ENCODE data around the gene CHMP4B. TPM values are rescaled to one million over a fixed set of nuclear protein-coding genes. Genes with fewer than 3 reads are reported as not detected.

The CHMP4B gene
- total RNA-seq, 1 experiment from 2014 or later: 31.8 TPM

- DNase-seq: no peak
- Histone ChIP-seq H3K36me3 (replicated peaks; ENCODE audit: control insufficient read depth, insufficient read depth, low read length) (no peaks in the 10 kb centered on the region), H3K4me3 (ENCODE audit: insufficient read depth, low read depth, low read length) (no peak overlapping the region), H3K27me3 (ENCODE audit: control insufficient read depth, insufficient read depth, low read length) (no peaks in the 10 kb centered on the region)
Observed at GRCh38 chr20:33865761-33866370, 54.7 kb downstream of the CHMP4B start.

GRCh38 chr20:33866398-33867100, 55.4 kb downstream of the CHMP4B start:
- no peak overlapping the region for H3K4me3 ChIP-seq (ENCODE audit: insufficient read depth, low read depth, low read length)
- no peaks in the 10 kb centered on the region for H3K36me3 ChIP-seq (replicated peaks; ENCODE audit: control insufficient read depth, insufficient read depth, low read length)
- DNase-seq: peak; percentile 69

DNA sequence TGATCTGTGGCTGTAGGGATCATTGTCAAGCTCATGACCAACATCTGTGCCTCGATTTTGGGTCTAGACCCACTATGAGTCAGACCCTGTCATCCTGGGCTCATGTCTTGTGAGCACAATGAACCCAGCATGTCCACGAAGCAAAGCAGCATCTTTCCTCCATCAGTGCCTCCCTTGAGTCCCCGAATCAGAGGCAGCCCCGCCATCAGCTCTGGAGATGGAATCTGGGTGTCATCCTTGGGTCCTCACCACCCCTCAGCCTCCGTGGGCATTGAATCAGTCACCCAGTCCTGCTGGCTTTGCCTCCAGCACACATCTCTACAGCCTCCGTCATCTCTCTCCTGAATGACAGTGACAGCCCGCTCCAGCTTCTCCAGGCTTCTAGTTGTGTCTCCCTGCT, 56.9 kb downstream of the CHMP4B start:
- Histone ChIP-seq H3K36me3 (replicated peaks; ENCODE audit: control insufficient read depth, insufficient read depth, low read length) (no peaks in the 10 kb centered on the region), H3K27me3 (ENCODE audit: control insufficient read depth, insufficient read depth, low read length) (no peaks in the 10 kb centered on the region), H3K4me3 (ENCODE audit: insufficient read depth, low read depth, low read length) (no peak overlapping the region)
- DNase-seq: no peak

More at GRCh38 chr20:33866398-33867100, 55.4 kb downstream of the CHMP4B start:
- H3K27me3 ChIP-seq (ENCODE audit: control insufficient read depth, insufficient read depth, low read length): no peaks in the 10 kb centered on the region

DNA sequence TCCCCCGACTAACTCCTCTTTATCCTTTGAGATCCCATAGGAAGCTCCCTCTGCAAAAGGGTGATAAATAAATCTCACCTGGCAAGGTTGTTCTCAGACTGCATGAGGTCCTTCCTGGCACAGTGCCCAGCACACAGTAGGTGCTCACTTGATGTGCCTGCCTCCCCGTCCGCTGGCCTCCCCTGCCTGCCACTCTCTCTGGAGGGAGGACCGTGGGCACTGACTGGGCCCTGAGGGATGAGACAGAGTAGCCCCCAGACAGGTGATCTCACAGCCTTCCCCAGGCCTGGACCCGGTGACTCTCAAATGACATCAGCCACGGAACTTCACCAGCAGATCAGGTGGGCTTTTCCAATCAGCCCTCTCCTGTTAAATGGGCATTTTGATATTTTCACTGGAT, 57.4 kb downstream of the CHMP4B start:
- no peaks in the 10 kb centered on the region for H3K36me3 ChIP-seq (replicated peaks; ENCODE audit: control insufficient read depth, insufficient read depth, low read length)
- DNase-seq: no peak
- no peak overlapping the region for H3K4me3 ChIP-seq (ENCODE audit: insufficient read depth, low read depth, low read length)
- H3K27me3 ChIP-seq (ENCODE audit: control insufficient read depth, insufficient read depth, low read length): no peaks in the 10 kb centered on the region

- Histone ChIP-seq H3K27me3 (ENCODE audit: control insufficient read depth, insufficient read depth, low read length) (no peaks in the 10 kb centered on the region), H3K4me3 (ENCODE audit: insufficient read depth, low read depth, low read length) (no peak overlapping the region), H3K36me3 (replicated peaks; ENCODE audit: control insufficient read depth, insufficient read depth, low read length) (no peaks in the 10 kb centered on the region)
- DNase-seq: peak; percentile 21
Observed at GRCh38 chr20:33869283-33869682, 58.1 kb downstream of the CHMP4B start.

GRCh38 chr20:33871362-33871761, 60.2 kb downstream of the CHMP4B start:
- H3K4me3 ChIP-seq (ENCODE audit: insufficient read depth, low read depth, low read length): no peak overlapping the region
- H3K27me3 ChIP-seq (ENCODE audit: control insufficient read depth, insufficient read depth, low read length): no peaks in the 10 kb centered on the region
- no peaks in the 10 kb centered on the region for H3K36me3 ChIP-seq (replicated peaks; ENCODE audit: control insufficient read depth, insufficient read depth, low read length)
- no peak for DNase-seq

- H3K4me3 ChIP-seq (ENCODE audit: insufficient read depth, low read depth, low read length): no peak overlapping the region
- H3K36me3 ChIP-seq (replicated peaks; ENCODE audit: control insufficient read depth, insufficient read depth, low read length): no peaks in the 10 kb centered on the region
- no peaks in the 10 kb centered on the region for H3K27me3 ChIP-seq (ENCODE audit: control insufficient read depth, insufficient read depth, low read length)
- no peak for DNase-seq
Observed at GRCh38 chr20:33874129-33874528, 63.0 kb downstream of the CHMP4B start.

- no peak overlapping the region for H3K4me3 ChIP-seq (ENCODE audit: insufficient read depth, low read depth, low read length)
- peak; percentile 21 for DNase-seq
- H3K36me3 ChIP-seq (replicated peaks; ENCODE audit: control insufficient read depth, insufficient read depth, low read length): no peaks in the 10 kb centered on the region
- H3K27me3 ChIP-seq (ENCODE audit: control insufficient read depth, insufficient read depth, low read length): no peaks in the 10 kb centered on the region
Observed at GRCh38 chr20:33875055-33875454, 63.9 kb downstream of the CHMP4B start.

DNA sequence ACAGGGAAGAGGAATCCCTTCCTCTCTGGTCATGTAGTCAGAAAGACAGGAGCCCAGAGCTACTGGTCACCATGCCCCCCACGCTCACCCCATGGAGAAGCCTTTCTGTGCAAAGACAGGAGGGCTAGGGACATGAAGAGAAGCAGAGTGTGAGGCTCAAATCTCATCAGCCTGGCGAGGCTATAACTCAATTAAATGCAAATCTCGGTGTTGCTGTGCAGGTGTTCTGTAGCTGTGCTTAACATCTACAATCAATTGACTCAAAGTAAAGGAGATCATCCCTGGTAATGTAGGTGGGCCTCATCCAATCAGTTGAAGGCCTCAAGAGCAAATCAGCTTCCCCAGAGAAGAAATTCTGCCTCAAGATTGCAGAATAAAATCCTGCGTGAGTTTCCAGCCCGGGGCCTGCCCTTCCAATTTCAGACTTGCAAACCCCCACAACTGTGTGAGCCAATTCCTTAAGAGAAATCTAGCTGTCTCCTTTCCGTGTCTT, 64.4 kb downstream of the CHMP4B start:
- DNase-seq: no peak
- Histone ChIP-seq H3K27me3 (ENCODE audit: control insufficient read depth, insufficient read depth, low read length) (no peaks in the 10 kb centered on the region), H3K36me3 (replicated peaks; ENCODE audit: control insufficient read depth, insufficient read depth, low read length) (no peaks in the 10 kb centered on the region), H3K4me3 (ENCODE audit: insufficient read depth, low read depth, low read length) (no peak overlapping the region)

DNA sequence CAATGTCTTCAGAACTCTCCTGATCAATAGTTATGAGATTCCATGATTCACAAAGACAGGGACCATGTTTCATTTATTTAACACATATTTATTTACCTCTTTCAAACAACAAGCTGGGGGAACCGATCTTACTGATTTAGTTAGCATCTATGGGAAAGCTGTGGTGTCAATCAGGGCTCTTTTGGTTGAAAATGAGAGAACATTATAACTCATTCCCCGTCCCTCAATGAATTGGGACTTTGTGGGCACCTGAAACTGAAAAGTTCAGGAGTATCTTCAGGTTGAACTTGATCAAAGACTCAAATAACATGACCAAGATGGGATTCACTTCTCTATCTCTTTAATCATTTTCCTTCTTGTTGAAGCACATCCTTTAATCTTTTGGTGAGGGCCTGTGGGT, 67.4 kb downstream of the CHMP4B start:
- Histone ChIP-seq H3K4me3 (ENCODE audit: insufficient read depth, low read depth, low read length) (no peak overlapping the region), H3K36me3 (replicated peaks; ENCODE audit: control insufficient read depth, insufficient read depth, low read length) (no peaks in the 10 kb centered on the region), H3K27me3 (ENCODE audit: control insufficient read depth, insufficient read depth, low read length) (no peaks in the 10 kb centered on the region)
- DNase-seq: no peak

- no peak overlapping the region for H3K4me3 ChIP-seq (ENCODE audit: insufficient read depth, low read depth, low read length)
- no peak for DNase-seq
- no peaks in the 10 kb centered on the region for H3K36me3 ChIP-seq (replicated peaks; ENCODE audit: control insufficient read depth, insufficient read depth, low read length)
- H3K27me3 ChIP-seq (ENCODE audit: control insufficient read depth, insufficient read depth, low read length): no peaks in the 10 kb centered on the region
Observed at GRCh38 chr20:33880396-33880795, 69.2 kb downstream of the CHMP4B start.

DNA sequence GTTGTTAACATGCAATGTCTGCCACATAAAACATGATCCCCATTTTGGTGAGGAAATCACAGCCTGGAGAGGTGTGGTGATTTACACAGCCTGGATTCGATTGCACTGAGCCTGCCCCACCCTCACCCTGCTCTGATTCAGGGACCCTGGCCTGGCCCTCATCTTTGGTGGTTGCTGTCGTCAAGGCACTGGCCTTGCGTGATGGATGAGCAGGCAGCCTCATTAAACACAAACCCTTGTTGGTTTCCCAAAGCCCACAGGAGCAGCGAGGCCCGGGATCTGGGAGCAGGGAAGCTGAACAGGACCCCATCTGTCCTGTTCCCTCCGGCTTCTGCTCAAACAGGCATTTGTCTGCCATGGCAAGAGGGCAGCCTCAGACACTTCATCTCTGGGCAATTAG, 70.8 kb downstream of the CHMP4B start:
- DNase-seq: no peak
- Histone ChIP-seq H3K36me3 (replicated peaks; ENCODE audit: control insufficient read depth, insufficient read depth, low read length) (no peaks in the 10 kb centered on the region), H3K27me3 (ENCODE audit: control insufficient read depth, insufficient read depth, low read length) (no peaks in the 10 kb centered on the region), H3K4me3 (ENCODE audit: insufficient read depth, low read depth, low read length) (no peak overlapping the region)

- Histone ChIP-seq H3K36me3 (replicated peaks; ENCODE audit: control insufficient read depth, insufficient read depth, low read length) (no peaks in the 10 kb centered on the region), H3K4me3 (ENCODE audit: insufficient read depth, low read depth, low read length) (no peak overlapping the region), H3K27me3 (ENCODE audit: control insufficient read depth, insufficient read depth, low read length) (no peaks in the 10 kb centered on the region)
- no peak for DNase-seq
Observed at GRCh38 chr20:33882481-33882880, 71.3 kb downstream of the CHMP4B start.

DNA sequence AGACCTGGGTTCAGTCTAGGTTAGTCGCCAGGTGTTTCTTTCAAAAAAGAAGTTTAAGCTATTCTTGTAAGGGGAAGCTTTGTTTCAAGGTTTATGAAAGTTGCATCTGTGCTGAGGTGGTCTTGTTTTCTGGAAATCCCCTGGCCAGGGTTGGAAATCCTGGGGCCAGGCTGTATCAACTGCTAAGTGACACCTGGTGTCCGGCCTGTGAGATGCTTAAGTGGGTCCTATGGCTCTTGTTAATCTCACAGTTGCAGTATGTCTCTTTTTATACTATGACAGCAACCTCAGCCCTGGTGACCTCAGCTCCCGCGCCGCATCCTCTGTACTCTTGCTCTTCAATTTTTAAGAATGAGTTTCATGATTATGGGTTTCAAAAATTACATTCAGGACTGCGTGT, 72.0 kb downstream of the CHMP4B start:
- no peak for DNase-seq
- H3K36me3 ChIP-seq (replicated peaks; ENCODE audit: control insufficient read depth, insufficient read depth, low read length): no peaks in the 10 kb centered on the region
- H3K4me3 ChIP-seq (ENCODE audit: insufficient read depth, low read depth, low read length): no peak overlapping the region
- no peaks in the 10 kb centered on the region for H3K27me3 ChIP-seq (ENCODE audit: control insufficient read depth, insufficient read depth, low read length)

GRCh38 chr20:33884633-33885032, 73.5 kb downstream of the CHMP4B start:
- Histone ChIP-seq H3K4me3 (ENCODE audit: insufficient read depth, low read depth, low read length) (no peak overlapping the region), H3K27me3 (ENCODE audit: control insufficient read depth, insufficient read depth, low read length) (no peaks in the 10 kb centered on the region), H3K36me3 (replicated peaks; ENCODE audit: control insufficient read depth, insufficient read depth, low read length) (no peaks in the 10 kb centered on the region)
- no peak for DNase-seq

Measured in H7 (cell line).